Neutrophil (primary cell): Measurements from ENCODE around the gene PTPRD.

ENCODE experiments used
- H3K27ac ChIP-seq: fragments of 200-600 bp; sonication (generic); 2 replicates; pipeline ENCODE4 v1.5.1; 2016; ENCODE audit warnings: mild to moderate bottlenecking, moderate library complexity
- H3K27me3 ChIP-seq: fragments of 200-600 bp; sonication (generic); 2 replicates; pipeline ENCODE4 v1.6.0; 2016; ENCODE audit warnings: mild to moderate bottlenecking
- H3K36me3 ChIP-seq: fragments of 200-600 bp; sonication (generic); 2 replicates; pipeline ENCODE4 v1.5.1; 2017
- H3K4me1 ChIP-seq, 2 experiments: fragments of 200-600 bp in 1 of 2; sonication (generic) in 1 of 2; 1 replicate in 1 of 2; 2 replicates in 1 of 2; pipeline versions ENCODE4 v1.5.1 to v1.6.1; 2013 to 2016; ENCODE audit warnings: low read depth in 1 of 2, low read length in 1 of 2, mild to moderate bottlenecking in 1 of 2, moderate library complexity in 1 of 2; ENCODE audit not compliant: control insufficient read depth in 1 of 2, insufficient read depth in 1 of 2
- H3K4me3 ChIP-seq, 2 experiments: fragments of 200-600 bp in 1 of 2; sonication (generic) in 1 of 2; 1 replicate in 1 of 2; 2 replicates in 1 of 2; pipeline ENCODE4 v1.5.1; 2013 to 2016; ENCODE audit warnings: low read depth in 1 of 2, low read length in 1 of 2, mild to moderate bottlenecking in 1 of 2, moderate library complexity in 1 of 2
- H3K9me3 ChIP-seq: fragments of 200-600 bp; sonication (generic); 2 replicates; pipeline ENCODE4 v1.5.1; 2016
- TF ChIP-seq, protein P1 (sequence below): fragments of 200-600 bp; sonication (generic); IDR thresholded peaks from 2 replicates; pipeline ENCODE4 v1.5.1; 2016; ENCODE audit warnings: antibody characterized with exemption

PTPRD gene

DNA sequence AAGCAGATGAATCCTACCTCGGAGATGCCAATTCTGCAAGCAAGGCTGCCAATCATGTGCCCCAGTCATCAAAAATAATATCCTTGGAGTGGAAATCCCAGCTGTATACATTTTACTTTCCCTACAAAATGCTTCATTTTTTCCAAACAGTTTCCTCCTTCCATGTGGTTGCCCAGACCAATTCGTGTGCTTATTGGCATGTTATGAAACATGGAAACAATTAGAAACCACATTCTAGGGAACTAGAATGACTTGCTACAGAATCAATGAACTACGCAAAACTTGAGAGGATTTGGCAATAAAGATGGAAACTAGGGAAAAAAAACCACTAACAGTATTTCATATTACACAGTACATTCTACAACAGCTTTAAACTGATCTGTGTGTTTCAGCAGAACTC is 2228.7 kb downstream of the PTPRD start:
- Histone ChIP-seq H3K36me3 (no peaks in the 10 kb centered on the region), H3K4me3 (no peak overlapping the region), H3K27me3 (no peaks in the 10 kb centered on the region), H3K4me1 (no peaks in the 10 kb centered on the region), H3K9me3 (no peaks in the 10 kb centered on the region), H3K27ac (no peak overlapping the region)
- TF ChIP-seq, protein P1, sequence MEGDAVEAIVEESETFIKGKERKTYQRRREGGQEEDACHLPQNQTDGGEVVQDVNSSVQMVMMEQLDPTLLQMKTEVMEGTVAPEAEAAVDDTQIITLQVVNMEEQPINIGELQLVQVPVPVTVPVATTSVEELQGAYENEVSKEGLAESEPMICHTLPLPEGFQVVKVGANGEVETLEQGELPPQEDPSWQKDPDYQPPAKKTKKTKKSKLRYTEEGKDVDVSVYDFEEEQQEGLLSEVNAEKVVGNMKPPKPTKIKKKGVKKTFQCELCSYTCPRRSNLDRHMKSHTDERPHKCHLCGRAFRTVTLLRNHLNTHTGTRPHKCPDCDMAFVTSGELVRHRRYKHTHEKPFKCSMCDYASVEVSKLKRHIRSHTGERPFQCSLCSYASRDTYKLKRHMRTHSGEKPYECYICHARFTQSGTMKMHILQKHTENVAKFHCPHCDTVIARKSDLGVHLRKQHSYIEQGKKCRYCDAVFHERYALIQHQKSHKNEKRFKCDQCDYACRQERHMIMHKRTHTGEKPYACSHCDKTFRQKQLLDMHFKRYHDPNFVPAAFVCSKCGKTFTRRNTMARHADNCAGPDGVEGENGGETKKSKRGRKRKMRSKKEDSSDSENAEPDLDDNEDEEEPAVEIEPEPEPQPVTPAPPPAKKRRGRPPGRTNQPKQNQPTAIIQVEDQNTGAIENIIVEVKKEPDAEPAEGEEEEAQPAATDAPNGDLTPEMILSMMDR: no peak

DNA sequence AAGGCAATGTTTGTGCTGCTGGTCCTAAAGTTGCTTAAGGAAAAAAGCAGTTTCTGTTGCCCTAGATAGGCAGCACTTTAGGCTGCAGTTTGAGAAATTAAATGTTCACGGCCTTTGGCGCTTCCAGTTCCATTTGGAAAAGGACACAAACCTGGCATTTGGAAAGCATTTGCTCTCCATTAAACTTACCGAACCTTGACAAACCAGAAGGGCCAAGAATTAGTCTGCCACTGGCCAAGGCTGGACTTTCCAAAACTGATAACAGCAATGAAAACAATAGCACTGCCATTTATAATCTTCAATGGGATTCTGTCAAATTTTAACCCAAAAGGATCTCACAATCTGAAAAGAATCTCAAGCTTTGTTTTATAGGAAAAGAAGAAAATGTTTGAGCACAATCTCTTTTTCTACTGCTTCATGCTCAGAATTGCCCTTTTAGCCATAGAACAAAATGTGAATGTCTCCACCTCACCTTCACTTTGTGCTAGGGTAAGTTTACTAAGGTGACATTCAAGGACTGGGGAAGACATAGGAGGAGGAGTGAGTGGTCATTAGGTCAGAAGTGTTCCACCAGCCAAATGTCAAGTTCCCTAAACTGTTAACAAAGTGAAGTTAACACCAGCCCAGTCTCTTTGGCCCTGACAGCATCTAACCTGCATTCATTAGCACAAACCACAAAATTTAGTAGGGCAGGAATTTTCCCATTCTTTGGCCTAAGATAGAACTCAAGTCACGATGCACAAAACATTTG is 2229.8 kb downstream of the PTPRD start:
- Histone ChIP-seq H3K9me3 (no peaks in the 10 kb centered on the region), H3K4me1 (no peaks in the 10 kb centered on the region), H3K27me3 (no peaks in the 10 kb centered on the region), H3K36me3 (no peaks in the 10 kb centered on the region), H3K27ac (no peak overlapping the region), H3K4me3 (no peak overlapping the region)
- TF ChIP-seq, protein P1: no peak

DNA sequence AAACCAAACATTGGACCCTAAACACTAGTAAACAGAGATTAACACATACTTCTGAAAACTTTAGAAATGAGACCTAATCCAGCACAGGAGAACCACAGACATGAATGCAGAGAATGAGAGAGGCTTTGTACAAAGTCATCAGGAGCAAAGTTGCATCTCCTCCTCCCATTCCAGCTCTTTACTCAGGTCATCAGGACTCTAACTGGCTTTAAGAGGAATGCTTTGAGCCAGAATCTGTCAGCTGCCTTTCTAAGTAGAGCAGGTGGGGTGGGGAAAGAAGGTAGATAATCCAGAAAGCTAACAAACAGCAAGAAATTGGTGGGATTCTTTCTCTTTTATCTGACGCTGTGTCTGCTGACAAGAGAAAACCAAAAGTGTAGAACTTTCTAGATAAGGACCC is 2230.5 kb downstream of the PTPRD start:
- no peak overlapping the region for H3K27ac ChIP-seq
- no peaks in the 10 kb centered on the region for H3K27me3 ChIP-seq
- H3K9me3 ChIP-seq: no peaks in the 10 kb centered on the region
- no peaks in the 10 kb centered on the region for H3K4me1 ChIP-seq
- TF ChIP-seq, protein P1: no peak
- H3K36me3 ChIP-seq: no peaks in the 10 kb centered on the region
- H3K4me3 ChIP-seq: no peak overlapping the region

DNA sequence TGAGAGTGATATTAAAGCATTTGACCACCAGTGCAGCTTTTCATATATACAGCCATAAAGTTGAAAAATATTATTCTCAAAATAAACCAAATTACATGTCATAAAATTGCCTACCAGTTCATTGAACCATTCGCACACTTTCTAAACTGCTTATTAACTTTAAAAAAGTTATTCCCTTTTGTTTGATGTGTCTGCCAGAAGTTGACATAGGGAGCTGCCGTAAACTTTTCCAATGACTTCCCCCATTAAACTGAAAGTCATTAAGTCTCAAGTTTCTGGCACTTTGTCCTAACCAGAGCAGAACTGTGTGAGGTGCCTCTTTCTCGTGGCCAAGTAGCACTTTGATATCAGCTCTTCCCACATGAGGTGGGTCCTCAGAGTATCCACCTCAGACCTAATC is 2231.2 kb downstream of the PTPRD start:
- Histone ChIP-seq H3K27me3 (no peaks in the 10 kb centered on the region), H3K27ac (no peak overlapping the region), H3K9me3 (no peaks in the 10 kb centered on the region), H3K4me1 (no peaks in the 10 kb centered on the region), H3K4me3 (no peak overlapping the region), H3K36me3 (no peaks in the 10 kb centered on the region)
- TF ChIP-seq, protein P1: no peak

DNA sequence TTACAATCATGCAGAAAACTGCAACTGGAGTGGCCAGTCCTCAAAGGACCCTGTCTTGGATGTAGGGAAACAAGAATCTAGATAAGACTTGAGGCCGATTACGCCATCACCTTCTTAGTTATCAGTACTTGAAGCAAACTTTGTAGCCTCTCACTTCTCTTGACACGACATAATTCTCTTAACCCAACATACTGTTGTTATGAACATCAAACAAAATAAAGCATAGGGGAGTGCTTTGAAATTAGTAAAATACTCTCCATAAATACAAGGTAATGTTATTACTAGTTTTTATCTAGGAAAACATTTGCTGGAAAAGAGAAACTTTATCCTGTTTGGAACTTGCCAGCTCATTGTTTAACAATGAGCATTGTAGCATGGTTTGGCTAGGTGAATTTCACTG is 2238.3 kb downstream of the PTPRD start:
- TF ChIP-seq, protein P1: no peak

More for the DNA sequence above, 2238.3 kb downstream of the PTPRD start:
- H3K4me3 ChIP-seq: no peak overlapping the region
- H3K4me1 ChIP-seq: no peaks in the 10 kb centered on the region
- no peaks in the 10 kb centered on the region for H3K9me3 ChIP-seq
- H3K27ac ChIP-seq: no peak overlapping the region
- no peaks in the 10 kb centered on the region for H3K27me3 ChIP-seq
- H3K36me3 ChIP-seq: no peaks in the 10 kb centered on the region
